H1 (cell line): ENCODE data around the gene CCDC183. TPM values are rescaled to one million over a fixed set of nuclear protein-coding genes. Genes with fewer than 3 reads are reported as not detected.

Source experiments
- EGR1 ChIP-seq: IDR thresholded peaks from 2 replicates; pipeline ENCODE4 v1.6.1; 2011; ENCODE audit warnings: low read depth, low read length, borderline replicate concordance
- RAD21 ChIP-seq, 2 experiments: IDR thresholded peaks in 1 of 2; conservative IDR thresholded peaks in 1 of 2; 2 replicates each; pipeline ENCODE4 v1.6.1; 2011; ENCODE audit warnings: low read depth in 2 of 2, low read length in 2 of 2, improper control_type of control experiment in 1 of 2, inconsistent platforms in 1 of 2, mild to moderate bottlenecking in 1 of 2, moderate library complexity in 1 of 2
- polyA plus RNA-seq, 7 experiments: library from polyadenylated mRNA; depleted of rRNA in 3 of 7; stranded (reverse) in 5 of 7; unstranded in 2 of 7; fragments of >200 nt in 5 of 7; fragments of 200-250 nt in 2 of 7; gene quantifications; 1 replicate in 5 of 7; 2 replicates in 1 of 7; 4 replicates in 1 of 7; pipeline versions ENCODE4 v1.2.1 to v1.2.3, GENCODE V29; 2011 to 2013; ENCODE audit warnings: missing spikeins in 2 of 7, mixed read lengths in 2 of 7
- total RNA-seq: library from RNA; stranded (reverse); fragmentation: NEBNext Ultra II Directional; extraction: Animal tissue kit (Norgen Biotek cat#: 25700); gene quantifications from 2 replicates; pipeline ENCODE4 v1.2.1, GENCODE V29; 2021

The CCDC183 gene
- total and polyA plus RNA-seq, 2 of the 8 experiments (the other 6 are each of a cell fraction or from before 2014, with no cell fraction given) = 0.51 to 1.6 TPM

DNA sequence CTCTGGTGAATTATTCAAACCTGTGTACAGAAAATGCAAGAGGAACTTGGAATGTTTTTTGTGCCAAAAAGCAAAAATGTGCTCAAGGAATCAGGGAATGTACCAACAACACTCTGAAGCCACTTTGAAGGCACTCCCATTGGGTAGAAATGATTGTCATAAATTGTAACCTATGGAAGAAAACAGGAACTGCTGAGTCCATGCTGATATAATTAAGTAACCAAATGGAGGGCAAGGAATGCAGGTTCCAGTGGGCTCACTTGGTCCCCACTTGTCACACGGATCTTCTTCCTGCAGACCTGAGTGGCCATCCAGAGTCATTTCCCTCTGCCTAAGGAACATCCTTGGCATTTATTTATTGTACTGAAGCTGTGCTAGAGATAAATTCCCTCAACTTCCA, 44.9 kb upstream of the CCDC183 start (continued):
- TF ChIP-seq RAD21 (IDR thresholded peaks at IDR 0.05 in 1 of 2, conservative IDR thresholded peaks at IDR 0.05 in 1 of 2; ENCODE audit: low read depth in 2 of 2, low read length in 2 of 2) (no peak), EGR1 (no peak)
